Right lobe of liver (tissue), 6 donors: ENCODE data around the gene UTS2R. TPM values are rescaled to one million over a fixed set of nuclear protein-coding genes. Genes with fewer than 3 reads are reported as not detected.

ENCODE experiments used
- ATAC-seq, 4 donors: fragments of 200-7000 bp; cut with Tn5 transposase; one replicate each; pipeline ENCODE4 v1.9.1; 2020; ENCODE audit warnings: mild to moderate bottlenecking in 4 of 4, moderate library complexity in 4 of 4
- DNase-seq, 3 donors: peaks; one replicate each; pipeline ENCODE4 v3.0.0-alpha.2; 2020
- H3K27ac ChIP-seq, 3 donors: fragments of 200-600 bp; one replicate each; pipeline ENCODE4 v1.8.0; 2022
- H3K27me3 ChIP-seq, 2 donors: fragments of 200-600 bp; one replicate each; pipeline ENCODE4 v1.8.0; 2022
- H3K36me3 ChIP-seq, 4 donors: fragments of 200-600 bp; sonication (generic) in 1 of 4; one replicate each; pipeline versions ENCODE4 v1.5.1 to v1.8.0; 2017 to 2022; ENCODE audit warnings: control low read depth in 1 of 4
- H3K4me1 ChIP-seq, 4 donors: fragments of 200-600 bp; sonication (generic) in 1 of 4; one replicate each; pipeline versions ENCODE4 v1.5.1 to v1.8.0; 2017 to 2022; ENCODE audit warnings: control low read depth in 1 of 4
- H3K4me3 ChIP-seq, 3 donors: fragments of 200-600 bp; one replicate each; pipeline ENCODE4 v1.8.0; 2022
- H3K9me3 ChIP-seq, 4 donors: fragments of 200-600 bp; sonication (generic) in 1 of 4; one replicate each; pipeline versions ENCODE4 v1.5.1 to v1.8.0; 2017 to 2022; ENCODE audit warnings: control low read depth in 1 of 4
- POLR2A ChIP-seq: fragments of 450-650 bp; IDR thresholded peaks from one replicate; pipeline ENCODE4 v1.6.1; 2017; ENCODE audit warnings: antibody characterized with exemption, mild to moderate bottlenecking
- WGBS: methylation state at CpG from one replicate; pipeline ENCODE4 v1.1.6; 2018; ENCODE audit warnings: low coverage, low lambda C conversion rate; ENCODE audit not compliant: insufficient coverage; ENCODE audit errors: missing lambda C conversion rate; 5-methylcytosine and 5-hydroxymethylcytosine counted together
- intact Hi-C, 2 donors: fragments of 100-400 bp; cut with DNase I; formaldehyde crosslinking; loops; one replicate each; pipeline versions ENCODE4 v1.11.2 to v1.14.1; 2022
- total RNA-seq, 6 experiments: library from RNA; depleted of rRNA in 2 of 6; stranded (reverse); fragments of >200 nt in 2 of 6; fragmentation: NEBNext Ultra II Directional in 3 of 6; extraction: Animal tissue kit (Norgen Biotek cat#: 25700) in 3 of 6; gene quantifications; one replicate each; pipeline versions ENCODE4 v1.1.0 to v1.2.4, GENCODE V29; 2016 to 2023
- TF ChIP-seq, protein P1 (sequence below), 4 donors: fragments of 200-600 bp in 3 of 4; fragments of 450-650 bp in 1 of 4; IDR thresholded peaks; one replicate each; pipeline versions ENCODE4 v1.5.1 to v1.8.0; 2016 to 2022; ENCODE audit warnings: antibody characterized with exemption in 4 of 4, mild to moderate bottlenecking in 2 of 4
- donor health status: DM: no; HTN: yes; CAD: no.
- donor health status: DM: no; HTN: no; CAD: no.
- donor health status: DM: no; HTN: no; CAD: no.
- donor health status: DM: no; HTN: yes; CAD: no.
- donor health status: DM: no; HTN: yes; CAD: no.

UTS2R gene
- total RNA-seq, 6 experiments from 2014 or later: not detected

DNA sequence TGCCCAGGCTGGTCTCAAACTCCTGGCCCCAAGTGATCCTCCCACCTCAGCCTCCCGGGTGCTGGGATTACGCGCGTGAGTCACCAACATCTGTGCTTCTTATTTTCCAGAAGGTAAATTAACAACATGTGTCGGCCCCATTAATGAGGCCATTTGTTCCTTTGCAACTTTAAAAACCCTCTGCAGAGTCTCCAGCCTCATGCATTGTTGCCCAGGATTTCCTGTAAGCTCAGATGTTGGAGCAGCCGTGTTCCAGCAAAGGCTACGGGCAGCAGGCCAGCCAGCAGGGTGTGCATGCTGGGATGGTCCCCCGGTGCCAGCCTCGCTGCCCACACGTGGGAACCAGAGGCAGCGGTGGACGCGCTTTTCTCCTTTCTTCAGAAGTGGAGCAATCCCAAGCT lies 27.5 kb downstream of the UTS2R start:
- H3K4me1 ChIP-seq: peaks cover 0 to 8% (median 0%) of the 10 kb centered on the region in 4 donors
- H3K4me3 ChIP-seq: no peak overlapping the region
- DNase-seq (no peak), ATAC-seq (no peak)
- TF ChIP-seq, protein P1, sequence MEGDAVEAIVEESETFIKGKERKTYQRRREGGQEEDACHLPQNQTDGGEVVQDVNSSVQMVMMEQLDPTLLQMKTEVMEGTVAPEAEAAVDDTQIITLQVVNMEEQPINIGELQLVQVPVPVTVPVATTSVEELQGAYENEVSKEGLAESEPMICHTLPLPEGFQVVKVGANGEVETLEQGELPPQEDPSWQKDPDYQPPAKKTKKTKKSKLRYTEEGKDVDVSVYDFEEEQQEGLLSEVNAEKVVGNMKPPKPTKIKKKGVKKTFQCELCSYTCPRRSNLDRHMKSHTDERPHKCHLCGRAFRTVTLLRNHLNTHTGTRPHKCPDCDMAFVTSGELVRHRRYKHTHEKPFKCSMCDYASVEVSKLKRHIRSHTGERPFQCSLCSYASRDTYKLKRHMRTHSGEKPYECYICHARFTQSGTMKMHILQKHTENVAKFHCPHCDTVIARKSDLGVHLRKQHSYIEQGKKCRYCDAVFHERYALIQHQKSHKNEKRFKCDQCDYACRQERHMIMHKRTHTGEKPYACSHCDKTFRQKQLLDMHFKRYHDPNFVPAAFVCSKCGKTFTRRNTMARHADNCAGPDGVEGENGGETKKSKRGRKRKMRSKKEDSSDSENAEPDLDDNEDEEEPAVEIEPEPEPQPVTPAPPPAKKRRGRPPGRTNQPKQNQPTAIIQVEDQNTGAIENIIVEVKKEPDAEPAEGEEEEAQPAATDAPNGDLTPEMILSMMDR (IDR thresholded peaks at IDR 0.05): no peak
- TF ChIP-seq POLR2A: no peak
- no peaks in the 10 kb centered on the region for H3K27me3 ChIP-seq
- no peak overlapping the region for H3K27ac ChIP-seq
- no peaks in the 10 kb centered on the region for H3K36me3 ChIP-seq
- intact Hi-C loops: no loop called here
- H3K9me3 ChIP-seq: no peaks in the 10 kb centered on the region
- 72% methylated on average over 10 of the region's 13 CpGs for WGBS

DNA sequence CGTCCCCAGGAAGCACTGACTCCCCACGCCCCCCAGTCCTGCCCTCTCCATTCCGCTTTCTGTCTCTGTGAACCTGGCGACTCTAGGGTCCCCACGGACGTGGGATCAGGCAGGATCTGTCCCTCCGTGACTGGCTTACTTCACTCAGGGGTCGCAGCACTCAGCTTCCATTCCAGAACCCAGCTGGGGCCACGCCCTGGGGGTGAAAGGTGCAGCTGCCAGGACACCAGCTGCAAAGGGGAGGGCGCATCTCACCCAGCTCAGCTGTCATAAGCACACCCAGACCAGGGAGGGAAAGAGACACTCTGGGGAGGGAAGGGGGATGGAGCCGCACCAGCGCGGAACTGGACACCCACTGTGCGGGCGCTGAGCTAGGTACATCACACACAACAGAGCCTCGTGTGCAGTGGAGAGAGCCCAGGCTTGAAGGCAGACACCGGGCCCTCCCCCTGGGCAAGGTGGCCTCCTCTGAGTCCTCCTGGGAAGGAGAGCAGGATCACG lies 28.1 kb downstream of the UTS2R start:
- no peak overlapping the region for H3K27ac ChIP-seq
- no peak for ATAC-seq
- H3K27me3 ChIP-seq: no peaks in the 10 kb centered on the region
- WGBS: 87% methylated on average over 8 of the region's 18 CpGs
- intact Hi-C loops: no loop called here
- no peaks in the 10 kb centered on the region for H3K9me3 ChIP-seq
- H3K36me3 ChIP-seq: no peaks in the 10 kb centered on the region
- no peak for DNase-seq
- H3K4me3 ChIP-seq: no peak overlapping the region
- no peak for TF ChIP-seq POLR2A
- TF ChIP-seq, protein P1 (IDR thresholded peaks at IDR 0.05): no peak
- H3K4me1 ChIP-seq: peaks cover 0 to 8% (median 0%) of the 10 kb centered on the region in 4 donors

DNA sequence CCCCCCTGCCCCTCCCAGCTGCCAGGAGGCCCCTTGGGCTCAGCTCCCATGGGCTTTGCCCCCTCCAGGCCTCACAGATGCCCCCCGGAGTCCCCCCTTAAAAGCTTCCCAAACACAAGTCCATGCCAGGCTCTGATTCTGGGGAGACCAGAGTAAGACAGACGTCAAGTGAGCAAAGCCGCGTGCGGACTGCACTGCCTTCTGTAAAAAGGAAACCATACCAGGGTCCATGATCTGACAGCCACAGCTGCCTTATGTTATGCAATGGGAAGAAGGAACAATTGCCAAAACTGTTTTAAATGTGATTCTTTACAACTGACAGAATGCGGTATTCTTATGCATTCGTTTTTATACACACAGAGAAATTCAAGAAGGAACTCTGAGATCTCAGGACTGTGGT lies 28.6 kb downstream of the UTS2R start:
- H3K27me3 ChIP-seq: no peaks in the 10 kb centered on the region
- H3K4me3 ChIP-seq: no peak overlapping the region
- H3K36me3 ChIP-seq: no peaks in the 10 kb centered on the region
- intact Hi-C loops: no loop called here
- ATAC-seq: peak in 2 of 4 donors; percentile 24 to 28
- H3K9me3 ChIP-seq: no peaks in the 10 kb centered on the region
- 61% methylated on average over 7 of the region's 7 CpGs for WGBS
- H3K4me1 ChIP-seq: peaks cover 0 to 8% (median 0%) of the 10 kb centered on the region in 4 donors
- H3K27ac ChIP-seq: no peak overlapping the region
- no peak for TF ChIP-seq POLR2A
- TF ChIP-seq, protein P1 (IDR thresholded peaks at IDR 0.05): no peak
- DNase-seq: no peak

GRCh38 chr17:82400830-82401229 lies 29.3 kb downstream of the UTS2R start:
- Histone ChIP-seq H3K9me3 (no peaks in the 10 kb centered on the region), H3K4me1 (peaks cover 0 to 8% (median 0%) of the 10 kb centered on the region in 4 donors), H3K4me3 (no peak overlapping the region), H3K27me3 (no peaks in the 10 kb centered on the region), H3K36me3 (no peaks in the 10 kb centered on the region), H3K27ac (no peak overlapping the region)
- TF ChIP-seq, protein P1 (IDR thresholded peaks at IDR 0.05): no peak
- no peak for TF ChIP-seq POLR2A
- intact Hi-C loops: no loop called here
- DNase-seq (peak in 1 of 3 donors; percentile 54), ATAC-seq (peak; percentile 53 to 82 (median 58))
- WGBS: 58% methylated on average over 18 of the region's 19 CpGs
